Stimulated activated CD8-positive, alpha-beta memory T cell treated with anti-CD3 and anti-CD28 coated beads, Interleukin-15, amount 100 ng/mL, for 48 hours (primary cell): Measurements from ENCODE around the gene TNFRSF13B.
"Not testable (repeated sequence)": the region's sequence is repeated elsewhere in the genome, so short reads cannot be mapped to it uniquely, and the experiment has no call there.

Source experiments
- DNase-seq, 2 donors: peaks; one replicate each; pipeline ENCODE4 v3.0.0-alpha.2; 2020; ENCODE audit warnings: low read depth in 2 of 2

TNFRSF13B gene

GRCh38 chr17:16961022-16961421 lies 10.9 kb downstream of the TNFRSF13B start:
- not testable (repeated sequence) for DNase-seq

- not testable (repeated sequence) for DNase-seq
Observed at GRCh38 chr17:16955011-16955410, 16.9 kb downstream of the TNFRSF13B start.

GRCh38 chr17:16954521-16954920 lies 17.4 kb downstream of the TNFRSF13B start:
- DNase-seq: no peak

- no peak for DNase-seq
Observed at GRCh38 chr17:16953841-16954240, 18.1 kb downstream of the TNFRSF13B start.

- DNase-seq: no peak
Observed at GRCh38 chr17:16953347-16953746, 18.6 kb downstream of the TNFRSF13B start.

GRCh38 chr17:16952401-16952800 lies 19.5 kb downstream of the TNFRSF13B start:
- DNase-seq: no peak

GRCh38 chr17:16950488-16950887 lies 21.4 kb downstream of the TNFRSF13B start:
- DNase-seq: no peak

GRCh38 chr17:16948587-16949376 lies 23.1 kb downstream of the TNFRSF13B start:
- DNase-seq: no peak

- DNase-seq: no peak
Observed at GRCh38 chr17:16947470-16947869, 24.4 kb downstream of the TNFRSF13B start.

GRCh38 chr17:16945663-16946218 lies 26.2 kb downstream of the TNFRSF13B start:
- no peak for DNase-seq

GRCh38 chr17:16945136-16945482 lies 26.8 kb downstream of the TNFRSF13B start:
- DNase-seq: no peak

GRCh38 chr17:16944334-16945135 lies 27.4 kb downstream of the TNFRSF13B start:
- DNase-seq: no peak

- DNase-seq: no peak
Observed at GRCh38 chr17:16943541-16944333, 28.2 kb downstream of the TNFRSF13B start.

GRCh38 chr17:16943032-16943352 lies 28.9 kb downstream of the TNFRSF13B start:
- no peak for DNase-seq

GRCh38 chr17:16942141-16943031 lies 29.5 kb downstream of the TNFRSF13B start:
- no peak for DNase-seq

GRCh38 chr17:16941072-16942036 lies 30.6 kb downstream of the TNFRSF13B start:
- no peak for DNase-seq

GRCh38 chr17:16940116-16940881 lies 31.6 kb downstream of the TNFRSF13B start:
- DNase-seq: no peak

- no peak for DNase-seq
Observed at GRCh38 chr17:16939606-16940115, 32.3 kb downstream of the TNFRSF13B start.

- DNase-seq: no peak
Observed at GRCh38 chr17:16939208-16939576, 32.7 kb downstream of the TNFRSF13B start.
